Endodermal cell (in vitro differentiated cells): ENCODE results near the gene C11orf21. TPM values are rescaled to one million over a fixed set of nuclear protein-coding genes. Genes with fewer than 3 reads are reported as not detected.
"Not testable (repeated sequence)": the region's sequence is repeated elsewhere in the genome, so short reads cannot be mapped to it uniquely, and the experiment has no call there.

Experiments used
- DNase-seq: peaks from one replicate; pipeline ENCODE4 v3.0.0-alpha.2; 2017
- H3K27ac ChIP-seq: 2 replicates; pipeline ENCODE4 v1.5.1; 2013; ENCODE audit warnings: mild to moderate bottlenecking, low read depth, low read length, moderate library complexity
- H3K27me3 ChIP-seq: 2 replicates; pipeline ENCODE4 v1.6.1; 2013; ENCODE audit warnings: mild to moderate bottlenecking, low read length, moderate library complexity; ENCODE audit not compliant: insufficient read depth, control insufficient read depth, poor library complexity, severe bottlenecking
- H3K36me3 ChIP-seq: 2 replicates; pipeline ENCODE4 v1.7.0; 2013; ENCODE audit warnings: mild to moderate bottlenecking, low read length, moderate library complexity; ENCODE audit not compliant: control insufficient read depth, insufficient read depth
- H3K4me1 ChIP-seq: one replicate; pipeline ENCODE4 v1.7.0; 2013; ENCODE audit warnings: low read length; ENCODE audit not compliant: control insufficient read depth, insufficient read depth
- H3K4me3 ChIP-seq: 2 replicates; pipeline ENCODE4 v1.5.1; 2013; ENCODE audit warnings: mild to moderate bottlenecking, low read length, moderate library complexity
- H3K9ac ChIP-seq: 2 replicates; pipeline ENCODE4 v1.6.1; 2013; ENCODE audit warnings: mild to moderate bottlenecking, low read length, moderate library complexity; ENCODE audit not compliant: poor library complexity, severe bottlenecking; ENCODE audit errors: extremely low read depth
- H3K9me3 ChIP-seq: 2 replicates; pipeline ENCODE4 v1.6.1; 2013; ENCODE audit warnings: mild to moderate bottlenecking, low read length, moderate library complexity; ENCODE audit not compliant: control insufficient read depth
- H3K27ac Mint-ChIP-seq: 2 replicates; pipeline ENCODE4 v1.8.0; 2020; ENCODE audit warnings: mixed read lengths
- H3K27me3 Mint-ChIP-seq: 2 replicates; pipeline ENCODE4 v1.8.0; 2021; ENCODE audit warnings: mild to moderate bottlenecking, mixed read lengths; ENCODE audit not compliant: insufficient read depth
- H3K36me3 Mint-ChIP-seq: 2 replicates; pipeline ENCODE4 v1.8.0; 2020; ENCODE audit warnings: low read depth, mixed read lengths
- H3K4me1 Mint-ChIP-seq: 2 replicates; pipeline ENCODE4 v1.8.0; 2020; ENCODE audit warnings: mixed read lengths
- H3K4me3 Mint-ChIP-seq: 2 replicates; pipeline ENCODE4 v1.8.0; 2020; ENCODE audit warnings: mild to moderate bottlenecking, moderate library complexity, mixed read lengths
- H3K9me3 Mint-ChIP-seq: 2 replicates; pipeline ENCODE4 v1.8.0; 2020; ENCODE audit warnings: mild to moderate bottlenecking, mixed read lengths
- CTCF ChIP-seq: fragments of 200-600 bp; sonication (generic); conservative IDR thresholded peaks from 2 replicates; pipeline ENCODE4 v1.5.0; 2021; ENCODE audit warnings: antibody characterized with exemption, mild to moderate bottlenecking
- WGBS, 2 experiments: methylation state at CpG; one replicate each; pipeline versions ENCODE4 v1.1.5 to v1.1.7; 2013; ENCODE audit warnings: missing lambda C conversion rate in 2 of 2, mixed read lengths in 1 of 2; ENCODE audit not compliant: insufficient coverage in 1 of 2, insufficient read length in 1 of 2; 5-methylcytosine and 5-hydroxymethylcytosine counted together
- total RNA-seq, 2 donors: library from RNA; stranded (reverse); fragmentation: NEBNext Ultra II Directional in 1 of 2; extraction: Animal tissue kit (Norgen Biotek cat#: 25700) in 1 of 2; gene quantifications; 2 replicates in 1 of 2; 3 replicates in 1 of 2; pipeline ENCODE4 v1.2.1, GENCODE V29; 2021

The C11orf21 gene
- total RNA-seq, 2 donors from 2014 or later, result 0.20 TPM; not detected in 1

DNA sequence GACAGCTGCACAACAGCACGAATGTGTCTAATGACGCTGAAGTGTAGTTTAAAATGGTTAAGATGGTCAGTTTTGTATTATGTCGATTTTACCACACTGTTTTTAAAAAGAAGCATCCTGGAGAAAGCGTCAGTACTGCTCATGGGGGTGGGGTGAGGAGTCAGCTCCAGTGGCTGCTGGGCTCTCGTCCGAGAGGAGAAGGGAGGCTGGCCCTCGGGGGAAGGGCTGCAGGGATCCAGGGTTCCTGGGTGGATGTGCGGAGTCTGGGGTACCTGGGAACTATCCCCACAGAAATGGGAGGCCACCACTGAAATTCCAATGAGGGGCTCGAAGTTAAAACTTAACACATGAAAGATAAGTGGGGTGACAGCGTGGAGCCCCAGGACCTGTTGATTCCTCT is 11.9 kb downstream of the C11orf21 start:
- Histone ChIP-seq H3K9me3 (no peaks in the 10 kb centered on the region), H3K9ac (no peak overlapping the region), H3K27ac (no peak overlapping the region), H3K4me1 (no peaks in the 10 kb centered on the region), H3K36me3 (no peaks in the 10 kb centered on the region), H3K27me3 (peaks cover 8% of the 10 kb centered on the region), H3K4me3 (no peak overlapping the region)
- no peak overlapping the region for H3K4me3 Mint-ChIP-seq
- H3K27ac Mint-ChIP-seq, result no peak overlapping the region
- peaks cover 44% of the 10 kb centered on the region for H3K27me3 Mint-ChIP-seq
- no peaks in the 10 kb centered on the region for H3K4me1 Mint-ChIP-seq
- H3K9me3 Mint-ChIP-seq, result no peaks in the 10 kb centered on the region
- no peaks in the 10 kb centered on the region for H3K36me3 Mint-ChIP-seq
- TF ChIP-seq CTCF, result no peak
- whole genome bisulfite sequencing, 2 experiments, result 78 to 82% methylated on average over 5 to 10 of the region's 10 CpGs
- peak; percentile 28 for DNase-seq

GRCh38 chr11:2289350-2289749 is 12.4 kb downstream of the C11orf21 start:
- H3K4me3 Mint-ChIP-seq, result no peak overlapping the region
- peaks cover 13% of the 10 kb centered on the region for H3K27me3 ChIP-seq
- WGBS, 2 experiments, result 75 to 87% methylated on average over 2 to 6 of the region's 6 CpGs

GRCh38 chr11:2287091-2287490 is 14.6 kb downstream of the C11orf21 start:
- H3K36me3 Mint-ChIP-seq, result no peaks in the 10 kb centered on the region
- no peak overlapping the region for H3K4me3 Mint-ChIP-seq
- no peaks in the 10 kb centered on the region for H3K4me1 Mint-ChIP-seq
- H3K27ac Mint-ChIP-seq, result no peak overlapping the region
- Histone ChIP-seq H3K9ac (no peak overlapping the region), H3K4me3 (no peak overlapping the region), H3K27me3 (peaks cover 21% of the 10 kb centered on the region), H3K27ac (no peak overlapping the region), H3K36me3 (no peaks in the 10 kb centered on the region), H3K9me3 (peaks cover 9% of the 10 kb centered on the region), H3K4me1 (no peaks in the 10 kb centered on the region)
- H3K9me3 Mint-ChIP-seq, result no peaks in the 10 kb centered on the region
- no peak for TF ChIP-seq CTCF
- H3K27me3 Mint-ChIP-seq, result peaks cover 49% of the 10 kb centered on the region
- WGBS, 2 experiments, result 86 to 90% methylated on average over 14 to 16 of the region's 16 CpGs
- DNase-seq, result peak; percentile 36

More at GRCh38 chr11:2289350-2289749, 12.4 kb downstream of the C11orf21 start:
- Histone ChIP-seq H3K9me3 (no peaks in the 10 kb centered on the region), H3K36me3 (no peaks in the 10 kb centered on the region), H3K4me3 (no peak overlapping the region), H3K27ac (no peak overlapping the region), H3K4me1 (no peaks in the 10 kb centered on the region), H3K9ac (no peak overlapping the region)
- H3K9me3 Mint-ChIP-seq, result no peaks in the 10 kb centered on the region
- no peak for TF ChIP-seq CTCF
- DNase-seq, result peak; percentile 32
- H3K36me3 Mint-ChIP-seq, result no peaks in the 10 kb centered on the region
- peaks cover 44% of the 10 kb centered on the region for H3K27me3 Mint-ChIP-seq
- no peak overlapping the region for H3K27ac Mint-ChIP-seq
- H3K4me1 Mint-ChIP-seq, result no peaks in the 10 kb centered on the region

DNA sequence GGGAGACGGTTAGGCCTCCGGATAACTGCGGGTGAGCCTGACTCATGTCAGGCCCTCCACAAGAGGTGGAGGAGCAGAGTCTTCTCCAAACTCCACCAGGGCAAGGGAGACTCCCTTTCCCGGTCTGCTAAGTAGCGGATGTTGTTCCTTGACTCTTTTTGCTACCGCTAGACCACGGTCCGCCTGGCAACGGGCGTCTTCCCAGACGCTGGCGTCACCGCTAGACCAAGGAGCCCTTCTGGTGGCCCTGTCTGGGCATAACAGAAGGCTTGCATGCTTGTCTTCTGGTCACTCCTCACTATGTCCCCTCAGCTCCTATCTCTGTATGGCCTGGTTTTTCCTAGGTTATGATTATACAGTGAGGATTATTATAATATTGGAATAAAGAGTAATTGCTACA is 15.4 kb downstream of the C11orf21 start:
- peaks cover 55% of the 10 kb centered on the region for H3K27me3 Mint-ChIP-seq
- not testable (repeated sequence) for H3K27ac Mint-ChIP-seq, H3K36me3 ChIP-seq, H3K4me3 ChIP-seq, H3K9ac ChIP-seq, H3K4me1 Mint-ChIP-seq, H3K4me1 ChIP-seq, H3K9me3 Mint-ChIP-seq, DNase-seq, H3K4me3 Mint-ChIP-seq, H3K9me3 ChIP-seq, H3K36me3 Mint-ChIP-seq, H3K27ac ChIP-seq
- 95% methylated on average over 7 to 11 of the region's 13 CpGs for WGBS, 2 experiments
- H3K27me3 ChIP-seq, result peaks cover 21% of the 10 kb centered on the region
